Measurements from ENCODE around the gene FBXO34.

FBXO34 gene

DNA sequence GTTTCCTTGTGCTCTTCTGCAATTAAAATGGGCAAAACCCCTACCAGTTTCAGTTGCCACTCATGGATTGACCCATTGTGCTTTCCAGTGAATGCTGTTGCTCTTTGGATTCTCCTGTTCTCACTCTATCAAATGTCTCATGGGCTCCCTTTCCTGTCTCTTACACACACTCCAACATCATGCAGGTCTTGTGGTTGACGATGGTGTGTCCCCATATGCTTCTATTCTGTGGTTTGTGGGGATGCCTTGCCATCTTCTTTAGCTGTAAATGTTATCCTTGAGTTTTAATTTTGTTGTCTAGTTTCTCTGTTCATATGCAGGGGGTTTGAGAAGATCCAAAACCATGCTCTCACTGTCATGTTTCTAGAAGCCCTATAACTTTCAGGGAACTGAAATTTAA, 31.9 kb upstream of the FBXO34 start:
- TF ChIP-seq, protein P1, sequence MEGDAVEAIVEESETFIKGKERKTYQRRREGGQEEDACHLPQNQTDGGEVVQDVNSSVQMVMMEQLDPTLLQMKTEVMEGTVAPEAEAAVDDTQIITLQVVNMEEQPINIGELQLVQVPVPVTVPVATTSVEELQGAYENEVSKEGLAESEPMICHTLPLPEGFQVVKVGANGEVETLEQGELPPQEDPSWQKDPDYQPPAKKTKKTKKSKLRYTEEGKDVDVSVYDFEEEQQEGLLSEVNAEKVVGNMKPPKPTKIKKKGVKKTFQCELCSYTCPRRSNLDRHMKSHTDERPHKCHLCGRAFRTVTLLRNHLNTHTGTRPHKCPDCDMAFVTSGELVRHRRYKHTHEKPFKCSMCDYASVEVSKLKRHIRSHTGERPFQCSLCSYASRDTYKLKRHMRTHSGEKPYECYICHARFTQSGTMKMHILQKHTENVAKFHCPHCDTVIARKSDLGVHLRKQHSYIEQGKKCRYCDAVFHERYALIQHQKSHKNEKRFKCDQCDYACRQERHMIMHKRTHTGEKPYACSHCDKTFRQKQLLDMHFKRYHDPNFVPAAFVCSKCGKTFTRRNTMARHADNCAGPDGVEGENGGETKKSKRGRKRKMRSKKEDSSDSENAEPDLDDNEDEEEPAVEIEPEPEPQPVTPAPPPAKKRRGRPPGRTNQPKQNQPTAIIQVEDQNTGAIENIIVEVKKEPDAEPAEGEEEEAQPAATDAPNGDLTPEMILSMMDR (IDR thresholded peaks at IDR 0.05; ENCODE audit: low read depth, low read length) = no peak
- DNase-seq (ENCODE audit: low read depth, low spot score) = no peak
- H3K4me3 ChIP-seq (ENCODE audit: low read depth, low read length) = no peak overlapping the region
- in situ Hi-C loops (cut with HindIII; ENCODE audit: low sequenced_read_pairs) = no loop called here

DNA sequence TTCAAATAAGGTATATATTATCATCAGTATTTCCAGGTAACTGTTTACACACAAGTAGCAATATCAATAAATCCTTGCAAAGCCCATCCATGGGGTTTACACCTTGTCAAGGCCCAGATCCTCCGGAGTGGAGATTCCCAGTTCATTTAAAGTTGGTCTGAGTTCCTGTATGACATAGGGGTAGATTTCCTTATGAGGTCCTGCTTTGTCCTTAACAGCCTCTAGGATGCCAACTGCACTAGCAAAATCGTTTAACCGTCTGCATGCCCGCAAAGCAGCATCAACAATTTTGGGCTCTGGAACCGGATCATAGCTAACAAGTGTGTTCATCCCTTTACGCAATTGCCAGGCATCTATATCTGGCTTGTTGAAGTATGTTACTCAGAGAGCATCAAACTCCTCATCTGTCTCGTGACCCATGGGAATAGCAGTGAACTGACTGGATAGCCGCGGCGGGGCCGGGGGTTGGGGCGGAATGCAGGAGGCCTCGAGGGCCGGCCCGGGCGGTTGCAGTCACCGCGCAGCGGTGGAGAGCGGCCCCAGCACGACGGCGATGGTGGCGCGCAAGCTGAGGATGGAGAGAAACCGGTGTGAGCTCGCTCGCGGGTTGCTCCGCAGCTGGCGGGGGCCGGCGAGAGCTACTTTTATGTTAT, 30.6 kb upstream of the FBXO34 start:
- TF ChIP-seq, protein P1 (IDR thresholded peaks at IDR 0.05; ENCODE audit: low read depth, low read length) = no peak
- H3K4me3 ChIP-seq (ENCODE audit: low read depth, low read length) = no peak overlapping the region
- in situ Hi-C loops (cut with HindIII; ENCODE audit: low sequenced_read_pairs) = no loop called here
- DNase-seq (ENCODE audit: low read depth, low spot score) = peak; percentile 14

DNA sequence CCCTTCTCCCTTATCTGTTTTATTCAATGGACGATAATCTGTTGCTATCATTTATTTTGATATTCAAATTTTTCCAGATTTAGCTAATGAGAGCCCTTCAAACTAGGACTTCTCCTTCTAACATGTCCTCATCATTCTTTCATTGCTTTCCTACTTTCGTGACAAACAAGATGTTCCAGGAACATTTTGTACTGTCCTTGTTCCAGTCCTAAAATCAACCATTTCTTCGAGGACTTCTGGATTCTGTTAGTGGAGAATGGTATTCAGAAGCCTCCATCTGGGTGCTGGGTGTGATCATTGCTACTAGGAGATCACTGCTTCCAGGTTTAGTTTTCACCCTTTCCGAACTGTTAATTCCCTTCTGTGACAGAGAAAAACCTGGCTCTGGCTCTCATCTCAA, 29.5 kb upstream of the FBXO34 start:
- DNase-seq (ENCODE audit: low read depth, low spot score) = no peak
- TF ChIP-seq, protein P1 (IDR thresholded peaks at IDR 0.05; ENCODE audit: low read depth, low read length) = no peak
- H3K4me3 ChIP-seq (ENCODE audit: low read depth, low read length) = no peak overlapping the region
- in situ Hi-C loops (cut with HindIII; ENCODE audit: low sequenced_read_pairs) = no loop called here

DNA sequence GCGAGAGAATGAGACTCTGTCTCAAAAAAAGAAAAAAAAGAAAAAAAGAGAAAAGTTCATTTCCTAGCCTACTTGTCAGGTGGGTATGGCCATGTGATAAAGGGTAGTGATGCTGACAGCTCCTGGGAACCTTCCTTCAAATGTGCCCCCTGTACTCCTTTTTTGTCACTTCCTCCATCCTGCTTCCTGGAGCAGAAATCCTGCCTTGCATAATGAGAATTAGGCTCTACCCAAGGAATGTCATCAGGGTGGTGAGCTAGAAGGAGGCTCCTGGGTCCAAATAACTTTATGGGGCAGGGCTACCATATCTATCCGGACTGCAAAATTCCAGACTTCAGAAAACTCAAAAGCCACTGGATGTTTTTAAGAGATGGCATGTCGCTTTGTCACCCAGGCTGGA, 27.8 kb upstream of the FBXO34 start:
- H3K4me3 ChIP-seq (ENCODE audit: low read depth, low read length) = no peak overlapping the region
- TF ChIP-seq, protein P1 (IDR thresholded peaks at IDR 0.05; ENCODE audit: low read depth, low read length) = no peak
- in situ Hi-C loops (cut with HindIII; ENCODE audit: low sequenced_read_pairs) = no loop called here
- DNase-seq (ENCODE audit: low read depth, low spot score) = no peak

DNA sequence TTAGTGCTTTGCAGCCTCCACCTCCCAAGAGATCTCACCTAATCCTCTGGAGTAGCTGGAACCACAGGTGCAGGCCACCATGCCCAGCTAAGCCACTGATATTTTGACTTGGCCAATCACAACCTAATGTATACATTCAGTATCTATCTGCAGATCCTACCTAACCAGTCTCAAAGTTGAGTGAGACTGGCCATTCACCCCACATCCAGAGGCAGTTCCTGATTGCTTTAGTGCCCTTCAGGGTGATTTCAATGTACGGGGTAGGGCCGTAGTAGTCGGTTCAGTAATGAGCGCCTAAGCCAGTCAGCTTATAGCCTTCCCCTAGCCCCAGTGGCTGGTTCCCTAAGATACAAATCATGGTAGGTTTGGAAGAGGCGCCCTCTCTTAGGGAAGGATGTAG, 27.4 kb upstream of the FBXO34 start:
- H3K4me3 ChIP-seq (ENCODE audit: low read depth, low read length) = no peak overlapping the region
- in situ Hi-C loops (cut with HindIII; ENCODE audit: low sequenced_read_pairs) = no loop called here
- DNase-seq (ENCODE audit: low read depth, low spot score) = no peak
- TF ChIP-seq, protein P1 (IDR thresholded peaks at IDR 0.05; ENCODE audit: low read depth, low read length) = no peak

DNA sequence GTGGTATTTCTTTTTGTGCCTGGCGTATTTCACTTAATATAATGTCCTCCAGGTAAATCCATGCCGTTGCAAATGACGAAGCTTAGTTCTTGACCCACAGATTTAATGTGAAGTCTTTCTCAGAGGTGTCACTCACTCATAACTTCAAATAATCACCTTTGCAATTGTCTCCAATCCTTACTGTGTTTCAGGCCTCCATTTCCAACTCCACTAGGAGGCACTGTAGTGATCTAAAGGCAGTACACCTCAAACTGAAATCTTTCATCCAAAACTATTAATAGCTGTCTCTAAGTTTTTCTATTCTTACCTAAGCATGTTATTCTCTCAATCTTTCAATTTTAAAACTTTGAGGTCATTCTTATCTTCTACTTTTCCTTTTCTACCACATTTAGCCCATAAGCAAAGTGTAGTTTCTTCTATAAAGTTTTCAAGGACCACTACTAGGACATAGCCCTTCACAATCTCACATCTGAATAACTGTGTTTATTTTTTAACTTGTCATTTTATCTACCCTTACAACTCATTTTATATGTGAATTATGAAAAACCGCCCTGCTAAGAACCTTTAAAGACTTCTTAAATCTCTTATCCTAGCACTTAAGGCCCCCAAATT, 25.5 kb upstream of the FBXO34 start:
- peak; percentile 23 for DNase-seq (ENCODE audit: low read depth, low spot score)
- in situ Hi-C loops (cut with HindIII; ENCODE audit: low sequenced_read_pairs) = no loop called here
- TF ChIP-seq, protein P1 (IDR thresholded peaks at IDR 0.05; ENCODE audit: low read depth, low read length) = peak; percentile 79
- no peak overlapping the region for H3K4me3 ChIP-seq (ENCODE audit: low read depth, low read length)
